HepG2 (cell line): ENCODE results near the gene ZCCHC10. TPM values are rescaled to one million over a fixed set of nuclear protein-coding genes. Genes with fewer than 3 reads are reported as not detected.
A peak's percentile ranks its signal among the peaks of the same experiment; 100 is the strongest.

ENCODE experiments used
- ADNP ChIP-seq: sonication (generic); formaldehyde crosslinking; IDR thresholded peaks from 2 replicates; pipeline ENCODE4 v1.4.0; 2020; ENCODE audit warnings: missing genetic modification reagents
- ASH2L ChIP-seq: fragments of 300-600, 200-600 bp; sonication (generic); IDR thresholded peaks from 2 replicates; pipeline ENCODE4 v1.7.0; 2017; ENCODE audit warnings: low read depth, mild to moderate bottlenecking, moderate library complexity, mixed read lengths, low read length; ENCODE audit not compliant: insufficient read length
- CERS6 ChIP-seq: sonication (generic); formaldehyde crosslinking; IDR thresholded peaks from 2 replicates; pipeline ENCODE4 v1.5.0; 2020; ENCODE audit warnings: missing genetic modification reagents
- JUN ChIP-seq: sonication (generic); formaldehyde crosslinking; IDR thresholded peaks from 2 replicates; pipeline ENCODE4 v1.4.0; 2020; ENCODE audit warnings: mild to moderate bottlenecking, missing genetic modification reagents
- NCOA2 ChIP-seq: sonication (generic); formaldehyde crosslinking; IDR thresholded peaks from 2 replicates; pipeline ENCODE4 v1.8.0; 2022; ENCODE audit warnings: inconsistent platforms
- NFE2L2 ChIP-seq: fragments of 150-350 bp; IDR thresholded peaks from 2 replicates; pipeline ENCODE4 v1.6.1; 2014; ENCODE audit warnings: low read length
- PHF8 ChIP-seq: sonication (generic); formaldehyde crosslinking; IDR thresholded peaks from 2 replicates; pipeline ENCODE4 v1.5.0; 2020; ENCODE audit warnings: missing genetic modification reagents
- RBM39 ChIP-seq: fragments of 200-400 bp; formaldehyde crosslinking; IDR thresholded peaks from one replicate; pipeline ENCODE4 v1.6.1; 2018; ENCODE audit warnings: antibody characterized with exemption, mild to moderate bottlenecking, low read depth, low read length; ENCODE audit not compliant: poor library complexity, severe bottlenecking
- SMARCC2 ChIP-seq: fragments of 450-650 bp; IDR thresholded peaks from 2 replicates; pipeline ENCODE4 v1.6.1; 2017; ENCODE audit warnings: antibody characterized with exemption, mild to moderate bottlenecking
- SRSF1 ChIP-seq: fragments of 200-400 bp; formaldehyde crosslinking; optimal IDR thresholded peaks from 2 replicates; pipeline ENCODE3; 2017; ENCODE audit warnings: mild to moderate bottlenecking, low read depth, low read length, moderate library complexity
- YEATS2 ChIP-seq: sonication (generic); formaldehyde crosslinking; IDR thresholded peaks from 2 replicates; pipeline ENCODE4 v1.4.0; 2020; ENCODE audit warnings: missing genetic modification reagents, borderline replicate concordance
- ZFP36L1 ChIP-seq: sonication (generic); formaldehyde crosslinking; IDR thresholded peaks from 2 replicates; pipeline ENCODE4 v1.8.0; 2022; ENCODE audit warnings: mild to moderate bottlenecking, missing genetic modification reagents, moderate library complexity
- ZFX ChIP-seq: sonication (generic); formaldehyde crosslinking; IDR thresholded peaks from 2 replicates; pipeline ENCODE4 v1.4.0; 2020; ENCODE audit warnings: mild to moderate bottlenecking, low read depth, missing genetic modification reagents, moderate library complexity
- ZNF12 ChIP-seq: sonication (generic); formaldehyde crosslinking; IDR thresholded peaks from 2 replicates; pipeline ENCODE4 v1.5.0; 2020; ENCODE audit warnings: missing genetic modification reagents
- ZNF136 ChIP-seq: sonication (generic); formaldehyde crosslinking; IDR thresholded peaks from 2 replicates; pipeline ENCODE4 v1.8.1; 2022; ENCODE audit warnings: low read depth, mild to moderate bottlenecking, moderate library complexity, missing genetic modification reagents
- ZNF33B ChIP-seq: sonication (generic); formaldehyde crosslinking; IDR thresholded peaks from 2 replicates; pipeline ENCODE4 v1.5.1; 2020; ENCODE audit warnings: mild to moderate bottlenecking, missing genetic modification reagents
- ZNF34 ChIP-seq: sonication (generic); formaldehyde crosslinking; IDR thresholded peaks from 2 replicates; pipeline ENCODE4 v1.4.0; 2020; ENCODE audit warnings: mild to moderate bottlenecking, missing genetic modification reagents, borderline replicate concordance
- ZNF552 ChIP-seq: sonication (generic); formaldehyde crosslinking; IDR thresholded peaks from 2 replicates; pipeline ENCODE4 v1.9.0; 2022; ENCODE audit warnings: missing genetic modification reagents, mild to moderate bottlenecking, borderline replicate concordance
- ZNF776 ChIP-seq: sonication (generic); formaldehyde crosslinking; IDR thresholded peaks from 2 replicates; pipeline ENCODE4 v1.4.0; 2020; ENCODE audit warnings: mild to moderate bottlenecking, missing genetic modification reagents
- polyA plus RNA-seq, 8 experiments: library from polyadenylated mRNA; depleted of rRNA in 3 of 8; stranded (reverse) in 7 of 8; unstranded in 1 of 8; fragments of >200 nt; fragmentation: Illumina TruSeq in 4 of 8; extraction: Trizol in 4 of 8; gene quantifications; 2 replicates each; pipeline versions ENCODE4 v1.2.1 to v1.2.3, GENCODE V29; 2011 to 2016; ENCODE audit warnings: low read depth in 4 of 8, missing spikeins in 1 of 8, mixed read lengths in 1 of 8; ENCODE audit not compliant: insufficient read depth in 1 of 8
- total RNA-seq, 5 experiments: library from RNA; depleted of rRNA; stranded (reverse); fragments of >200 nt; fragmentation: Illumina TruSeq; extraction: Trizol; gene quantifications; 2 replicates each; pipeline ENCODE4 v1.2.3, GENCODE V29; 2016; ENCODE audit warnings: low read depth in 1 of 5
- TF ChIP-seq, protein P1 (sequence below): IDR thresholded peaks from 2 replicates; pipeline ENCODE4 v1.6.1; 2018; ENCODE audit warnings: missing genetic modification reagents, mild to moderate bottlenecking, missing compliant biosample characterization
- TF ChIP-seq, protein P2 (sequence below): sonication (generic); IDR thresholded peaks from 2 replicates; pipeline ENCODE4 v1.6.1; 2016; ENCODE audit warnings: low read depth, borderline replicate concordance
- TF ChIP-seq, protein P3 (sequence below): sonication (generic); formaldehyde crosslinking; conservative IDR thresholded peaks from 2 replicates; pipeline ENCODE4 v1.4.0; 2020; ENCODE audit warnings: missing genetic modification reagents

Gene ZCCHC10
- total and polyA plus RNA-seq, 2 of the 13 experiments (the other 11 are each of a cell fraction or from before 2014, with no cell fraction given): 40.7 to 48.2 TPM

DNA sequence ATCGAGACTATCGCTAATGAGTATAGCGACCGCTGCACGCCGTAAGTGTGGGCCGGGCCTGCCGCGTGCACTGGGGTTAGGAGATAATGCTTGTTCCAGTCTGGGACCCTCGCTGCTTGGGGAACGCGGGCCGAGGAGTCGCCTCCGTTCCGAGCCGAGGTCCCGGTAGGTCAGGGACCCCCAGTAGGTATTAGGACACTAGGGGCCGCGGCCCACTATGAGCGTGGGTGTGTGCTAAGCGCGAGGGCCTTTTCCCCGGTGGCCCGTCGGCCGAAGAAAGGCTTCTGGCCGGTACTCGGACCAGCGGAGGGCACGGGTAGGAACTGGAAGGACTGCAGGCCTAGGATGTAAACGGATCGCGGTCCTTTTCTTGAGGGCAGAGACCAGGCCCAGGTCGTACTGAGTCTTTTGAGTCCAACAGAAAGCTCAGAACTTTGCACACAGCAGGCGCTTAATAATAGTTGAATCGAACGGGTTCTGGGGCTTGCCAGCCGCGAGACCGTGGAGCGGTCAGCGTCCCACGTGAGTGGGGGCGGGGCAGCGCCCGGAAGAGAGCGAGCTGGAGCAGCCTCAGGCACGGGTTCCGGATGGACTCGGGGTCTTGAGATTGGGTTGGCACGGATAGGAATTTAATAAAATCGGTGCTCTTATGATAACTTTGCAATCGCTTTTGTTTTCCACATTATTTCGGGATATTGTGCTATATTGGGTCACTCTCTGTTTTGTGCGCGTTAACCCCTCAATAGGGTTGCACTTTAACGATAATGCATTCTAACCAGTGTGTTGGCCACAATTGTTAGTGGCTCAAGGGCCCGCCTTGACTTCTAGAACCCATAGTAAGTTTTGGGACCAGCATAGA is 26.2 kb upstream of the ZCCHC10 start (continued):
- TF ChIP-seq CERS6 (CRISPR knock-in tag) (no peak), ZNF776 (no peak), PHF8 (CRISPR knock-in tag) (peak; percentile 32; the same call in 1 of the 2 replicates), SMARCC2 (no peak), ZNF552 (no peak), ZNF12 (CRISPR knock-in tag) (0 out of 2 replicates have a peak, but pooled peaks have one; percentile 3), ZFP36L1 (CRISPR knock-in tag) (no peak), ZNF34 (CRISPR knock-in tag) (0 out of 2 replicates have a peak, but pooled peaks have one; percentile 11), ZNF136 (no peak), RBM39 (no peak), ASH2L (peak; percentile 12), ADNP (CRISPR knock-in tag) (no peak), ZFX (CRISPR knock-in tag) (peak; percentile 39; the same call in 1 of the 2 replicates), NFE2L2 (no peak), YEATS2 (CRISPR knock-in tag) (no peak), ZNF33B (no peak; the same call in 1 of the 2 replicates), JUN (CRISPR knock-in tag) (no peak), SRSF1 (no peak), NCOA2 (CRISPR knock-in tag) (no peak)
- TF ChIP-seq, protein P1, sequence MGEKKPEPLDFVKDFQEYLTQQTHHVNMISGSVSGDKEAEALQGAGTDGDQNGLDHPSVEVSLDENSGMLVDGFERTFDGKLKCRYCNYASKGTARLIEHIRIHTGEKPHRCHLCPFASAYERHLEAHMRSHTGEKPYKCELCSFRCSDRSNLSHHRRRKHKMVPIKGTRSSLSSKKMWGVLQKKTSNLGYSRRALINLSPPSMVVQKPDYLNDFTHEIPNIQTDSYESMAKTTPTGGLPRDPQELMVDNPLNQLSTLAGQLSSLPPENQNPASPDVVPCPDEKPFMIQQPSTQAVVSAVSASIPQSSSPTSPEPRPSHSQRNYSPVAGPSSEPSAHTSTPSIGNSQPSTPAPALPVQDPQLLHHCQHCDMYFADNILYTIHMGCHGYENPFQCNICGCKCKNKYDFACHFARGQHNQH (CRISPR knock-in tag): no peak
- TF ChIP-seq, protein P2, sequence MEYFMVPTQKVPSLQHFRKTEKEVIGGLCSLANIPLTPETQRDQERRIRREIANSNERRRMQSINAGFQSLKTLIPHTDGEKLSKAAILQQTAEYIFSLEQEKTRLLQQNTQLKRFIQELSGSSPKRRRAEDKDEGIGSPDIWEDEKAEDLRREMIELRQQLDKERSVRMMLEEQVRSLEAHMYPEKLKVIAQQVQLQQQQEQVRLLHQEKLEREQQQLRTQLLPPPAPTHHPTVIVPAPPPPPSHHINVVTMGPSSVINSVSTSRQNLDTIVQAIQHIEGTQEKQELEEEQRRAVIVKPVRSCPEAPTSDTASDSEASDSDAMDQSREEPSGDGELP: peak; percentile 20; the same call in 1 of the 2 replicates
- TF ChIP-seq, protein P3, sequence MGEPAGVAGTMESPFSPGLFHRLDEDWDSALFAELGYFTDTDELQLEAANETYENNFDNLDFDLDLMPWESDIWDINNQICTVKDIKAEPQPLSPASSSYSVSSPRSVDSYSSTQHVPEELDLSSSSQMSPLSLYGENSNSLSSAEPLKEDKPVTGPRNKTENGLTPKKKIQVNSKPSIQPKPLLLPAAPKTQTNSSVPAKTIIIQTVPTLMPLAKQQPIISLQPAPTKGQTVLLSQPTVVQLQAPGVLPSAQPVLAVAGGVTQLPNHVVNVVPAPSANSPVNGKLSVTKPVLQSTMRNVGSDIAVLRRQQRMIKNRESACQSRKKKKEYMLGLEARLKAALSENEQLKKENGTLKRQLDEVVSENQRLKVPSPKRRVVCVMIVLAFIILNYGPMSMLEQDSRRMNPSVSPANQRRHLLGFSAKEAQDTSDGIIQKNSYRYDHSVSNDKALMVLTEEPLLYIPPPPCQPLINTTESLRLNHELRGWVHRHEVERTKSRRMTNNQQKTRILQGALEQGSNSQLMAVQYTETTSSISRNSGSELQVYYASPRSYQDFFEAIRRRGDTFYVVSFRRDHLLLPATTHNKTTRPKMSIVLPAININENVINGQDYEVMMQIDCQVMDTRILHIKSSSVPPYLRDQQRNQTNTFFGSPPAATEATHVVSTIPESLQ: no peak
